Stimulated activated CD8-positive, alpha-beta memory T cell treated with anti-CD3 and anti-CD28 coated beads, Interleukin-2, amount 100 ng/mL, for 1 hour (primary cell): ENCODE results near the gene ACAD8.

Source experiments
- DNase-seq, 2 donors: peaks; one replicate each; pipeline ENCODE4 v3.0.0-alpha.2; 2020; ENCODE audit warnings: low read depth in 2 of 2

Gene ACAD8

GRCh38 chr11:134289789-134290188 lies 36.4 kb downstream of the ACAD8 start:
- DNase-seq, result no peak

- DNase-seq, result no peak
These were observed 37.3 kb downstream of the ACAD8 start for GRCh38 chr11:134290646-134291045.

GRCh38 chr11:134291196-134291595 lies 37.8 kb downstream of the ACAD8 start:
- DNase-seq, result no peak

- no peak for DNase-seq
These were observed 39.3 kb downstream of the ACAD8 start for GRCh38 chr11:134292661-134293060.

- no peak for DNase-seq
These were observed 40.0 kb downstream of the ACAD8 start for GRCh38 chr11:134293119-134294113.

- DNase-seq, result no peak
These were observed 41.3 kb downstream of the ACAD8 start for GRCh38 chr11:134294664-134295063.

- no peak for DNase-seq
These were observed 58.9 kb downstream of the ACAD8 start for GRCh38 chr11:134312223-134312622.

GRCh38 chr11:134312807-134313206 lies 59.4 kb downstream of the ACAD8 start:
- no peak for DNase-seq

- no peak for DNase-seq
These were observed 60.0 kb downstream of the ACAD8 start for GRCh38 chr11:134313379-134313778.

- no peak for DNase-seq
These were observed 60.6 kb downstream of the ACAD8 start for GRCh38 chr11:134313821-134314607.
